NCI-H2081 (cell line): ENCODE data around the gene SPATA31C1.
"Not testable (repeated sequence)": the region's sequence is repeated elsewhere in the genome, so short reads cannot be mapped to it uniquely, and the experiment has no call there.

Experiments
- DNase-seq, 2 experiments: peaks; one replicate each; lab custom pipeline; 2025; lab: John Stamatoyannopoulos, UW

Gene SPATA31C1

GRCh38 chr9:87886933-87887505 is 30.7 kb upstream of the SPATA31C1 start:
- DNase-seq, result no peak

- DNase-seq, result no peak
These were observed 29.9 kb upstream of the SPATA31C1 start for GRCh38 chr9:87887661-87888480.

GRCh38 chr9:87888501-87888900 is 29.3 kb upstream of the SPATA31C1 start:
- no peak for DNase-seq

GRCh38 chr9:87889065-87889881 is 28.5 kb upstream of the SPATA31C1 start:
- no peak for DNase-seq

- DNase-seq, result no peak
These were observed 27.9 kb upstream of the SPATA31C1 start for GRCh38 chr9:87889882-87890252.

GRCh38 chr9:87890837-87891236 is 26.9 kb upstream of the SPATA31C1 start:
- no peak for DNase-seq

GRCh38 chr9:87891754-87892153 is 26.0 kb upstream of the SPATA31C1 start:
- DNase-seq, result no peak

- no peak for DNase-seq
These were observed 24.8 kb upstream of the SPATA31C1 start for GRCh38 chr9:87892956-87893355.

GRCh38 chr9:87894998-87895625 is 22.6 kb upstream of the SPATA31C1 start:
- no peak for DNase-seq

- no peak for DNase-seq
These were observed 20.9 kb upstream of the SPATA31C1 start for GRCh38 chr9:87896891-87897290.

GRCh38 chr9:87898151-87898550 is 19.6 kb upstream of the SPATA31C1 start:
- no peak for DNase-seq

- not testable (repeated sequence) for DNase-seq
These were observed 15.4 kb upstream of the SPATA31C1 start for GRCh38 chr9:87902371-87902770.

- peak; percentile 40 to 66 for DNase-seq
These were observed 8.3 kb upstream of the SPATA31C1 start for GRCh38 chr9:87909310-87910041.

GRCh38 chr9:87910821-87911220 is 6.9 kb upstream of the SPATA31C1 start:
- DNase-seq, result no peak

GRCh38 chr9:87919013-87919412 is 1.3 kb downstream of the SPATA31C1 start:
- DNase-seq, result not testable (repeated sequence)

GRCh38 chr9:87921561-87921960 is 3.8 kb downstream of the SPATA31C1 start:
- DNase-seq, result not testable (repeated sequence)

GRCh38 chr9:87923012-87923411 is 5.2 kb downstream of the SPATA31C1 start:
- not testable (repeated sequence) for DNase-seq

- DNase-seq, result not testable (repeated sequence)
These were observed 7.1 kb downstream of the SPATA31C1 start for GRCh38 chr9:87924851-87925250.

- DNase-seq, result not testable (repeated sequence)
These were observed 11.4 kb downstream of the SPATA31C1 start for GRCh38 chr9:87929152-87929551.

- not testable (repeated sequence) for DNase-seq
These were observed 16.7 kb downstream of the SPATA31C1 start for GRCh38 chr9:87934444-87934843.

GRCh38 chr9:87937352-87937751 is 19.6 kb downstream of the SPATA31C1 start:
- not testable (repeated sequence) for DNase-seq
